KOPT-K1 (cell line): Measurements from ENCODE around the gene BCCIP.

ENCODE experiments used
- H3K27ac ChIP-seq: fragments of 200-600 bp; sonication (generic); 2 replicates; pipeline ENCODE4 v1.5.1; 2016; ENCODE audit warnings: antibody characterized with exemption, mild to moderate bottlenecking, low read depth, low read length; ENCODE audit not compliant: poor library complexity, severe bottlenecking
- H3K36me3 ChIP-seq: fragments of 200-600 bp; sonication (generic); 2 replicates; pipeline ENCODE4 v1.5.1; 2017; ENCODE audit warnings: antibody characterized with exemption, mild to moderate bottlenecking, low read length, moderate library complexity; ENCODE audit not compliant: insufficient read depth
- H3K9me3 ChIP-seq: fragments of 200-600 bp; sonication (generic); 2 replicates; pipeline ENCODE4 v1.5.1; 2017; ENCODE audit warnings: antibody characterized with exemption, low read length, mild to moderate bottlenecking; ENCODE audit not compliant: insufficient read depth, poor library complexity, severe bottlenecking

BCCIP gene

DNA sequence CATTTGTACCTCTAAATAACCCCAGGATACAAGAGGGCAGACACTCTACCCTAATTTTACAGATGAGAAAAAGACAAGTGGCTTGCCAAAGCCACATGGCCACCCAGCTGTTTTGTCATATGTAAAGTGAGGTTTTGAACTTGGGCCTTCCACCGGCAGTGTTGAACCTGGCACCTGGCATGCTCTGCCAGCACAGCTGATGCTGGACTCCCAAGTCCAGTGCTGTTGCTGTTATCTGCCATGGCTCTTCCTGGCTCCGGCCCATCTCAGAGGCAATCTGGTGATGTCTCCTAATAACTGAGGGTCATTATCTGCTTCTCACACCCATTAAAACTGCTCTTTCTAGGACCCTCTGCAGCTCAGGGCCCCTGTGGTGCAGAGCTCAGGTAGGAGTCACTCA lies 25.0 kb downstream of the BCCIP start:
- H3K27ac ChIP-seq: no peak overlapping the region
- peaks cover 46% of the 10 kb centered on the region for H3K36me3 ChIP-seq
- no peaks in the 10 kb centered on the region for H3K9me3 ChIP-seq

DNA sequence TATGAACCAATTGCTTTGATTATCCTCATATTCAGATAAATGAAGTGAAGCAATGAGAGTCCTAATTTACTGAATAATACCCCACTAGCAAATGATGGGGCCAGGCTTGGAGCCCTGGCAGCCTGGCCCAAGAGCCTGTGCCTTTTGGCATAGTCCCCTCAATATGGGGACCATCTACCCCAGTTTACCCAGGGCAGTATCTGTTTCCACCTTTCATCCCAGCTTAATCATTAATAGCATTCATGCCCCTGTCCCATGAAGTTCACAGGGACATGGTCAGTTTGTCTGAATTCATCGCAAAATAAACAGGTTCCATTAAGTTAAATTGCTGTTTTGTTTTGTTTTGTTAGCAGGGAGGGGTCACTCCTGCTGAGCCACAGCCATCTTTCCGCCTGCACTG lies 25.5 kb downstream of the BCCIP start:
- H3K9me3 ChIP-seq: no peaks in the 10 kb centered on the region
- no peak overlapping the region for H3K27ac ChIP-seq
- H3K36me3 ChIP-seq: peaks cover 42% of the 10 kb centered on the region

DNA sequence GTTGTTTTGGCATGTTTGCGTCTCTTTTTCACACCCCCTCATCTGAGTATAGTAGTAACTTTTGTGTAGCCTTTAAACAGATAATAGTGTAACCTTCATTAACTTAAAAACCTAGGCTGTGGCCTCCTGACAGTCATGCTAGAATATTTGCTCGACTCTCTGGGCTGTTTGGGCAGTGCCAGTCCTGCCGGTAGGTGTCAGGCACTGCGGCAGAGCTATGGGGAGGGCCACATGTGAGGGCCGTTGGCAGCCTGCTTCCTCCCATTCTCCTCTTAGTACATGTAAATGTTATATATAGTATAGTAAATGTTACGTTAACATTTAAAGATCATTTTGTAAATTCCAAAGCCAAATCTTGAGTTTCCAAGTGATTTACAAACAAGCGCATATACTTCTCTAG lies 26.1 kb downstream of the BCCIP start:
- H3K27ac ChIP-seq: no peak overlapping the region
- H3K9me3 ChIP-seq: no peaks in the 10 kb centered on the region
- peaks cover 36% of the 10 kb centered on the region for H3K36me3 ChIP-seq

DNA sequence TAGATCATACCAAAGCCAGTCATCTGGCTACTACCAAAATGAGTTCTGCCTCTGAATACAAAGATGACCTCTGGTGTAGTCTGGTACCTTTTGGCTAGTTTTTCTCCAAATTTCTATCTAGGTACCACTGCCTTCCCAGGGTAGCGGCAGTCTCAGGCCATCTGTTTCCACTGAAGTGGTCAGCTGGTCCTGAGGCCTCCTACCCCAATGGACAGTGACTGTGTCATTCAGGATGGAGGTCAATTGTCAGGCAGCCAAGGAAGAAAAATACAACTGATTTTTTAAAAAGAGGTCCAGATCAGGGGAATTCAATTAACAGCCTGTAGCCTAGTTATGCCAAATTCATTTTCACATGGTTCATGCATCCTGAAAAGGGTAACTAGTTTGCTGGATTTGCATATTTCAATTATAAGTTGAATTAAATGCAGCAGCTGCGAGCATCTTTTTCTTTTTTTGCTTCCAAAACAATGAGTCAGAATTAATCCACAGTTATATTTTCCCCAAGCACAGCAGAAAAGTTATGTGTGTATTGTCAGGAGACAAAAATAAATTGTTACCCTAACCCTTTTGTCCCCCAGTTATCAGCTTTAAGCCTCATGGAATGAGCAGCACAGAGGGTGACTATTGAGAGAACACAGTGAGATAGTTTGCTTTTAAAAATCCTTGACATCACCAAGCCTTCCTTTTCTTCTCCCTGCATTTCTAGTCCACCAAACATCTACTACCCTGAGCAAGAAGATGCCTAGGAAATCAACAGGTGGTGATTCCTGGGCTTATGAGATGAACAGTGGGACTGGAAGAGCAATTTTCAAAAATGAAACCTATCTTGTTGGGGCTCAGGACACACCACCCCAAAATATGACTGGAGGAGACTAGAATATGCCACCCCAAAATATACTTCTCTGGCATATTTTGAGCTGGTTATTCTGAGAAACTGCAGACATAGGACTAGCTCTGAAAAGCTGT lies 27.7 kb downstream of the BCCIP start:
- Histone ChIP-seq H3K27ac (no peak overlapping the region), H3K36me3 (peaks cover 20% of the 10 kb centered on the region), H3K9me3 (no peaks in the 10 kb centered on the region)

DNA sequence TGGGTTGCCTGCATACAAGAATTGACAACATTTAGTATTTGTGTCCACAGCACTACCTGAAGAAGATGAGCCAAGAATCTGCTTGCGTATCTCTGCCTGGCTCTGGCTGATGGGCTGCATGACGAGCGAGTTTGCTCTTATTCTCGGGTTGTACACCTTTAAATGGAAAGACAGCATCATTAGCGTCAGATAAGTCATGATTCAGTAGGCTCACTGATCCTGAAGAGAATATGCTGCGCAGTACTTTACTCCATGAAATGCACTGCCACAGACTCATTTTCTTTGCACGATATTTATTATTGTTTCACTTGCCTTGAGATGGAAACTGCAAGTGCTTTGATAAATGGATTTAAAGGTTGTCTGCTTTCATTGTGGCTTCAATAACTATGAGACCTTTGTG lies 29.1 kb downstream of the BCCIP start:
- peaks cover 12% of the 10 kb centered on the region for H3K36me3 ChIP-seq
- H3K27ac ChIP-seq: no peak overlapping the region
- H3K9me3 ChIP-seq: no peaks in the 10 kb centered on the region

DNA sequence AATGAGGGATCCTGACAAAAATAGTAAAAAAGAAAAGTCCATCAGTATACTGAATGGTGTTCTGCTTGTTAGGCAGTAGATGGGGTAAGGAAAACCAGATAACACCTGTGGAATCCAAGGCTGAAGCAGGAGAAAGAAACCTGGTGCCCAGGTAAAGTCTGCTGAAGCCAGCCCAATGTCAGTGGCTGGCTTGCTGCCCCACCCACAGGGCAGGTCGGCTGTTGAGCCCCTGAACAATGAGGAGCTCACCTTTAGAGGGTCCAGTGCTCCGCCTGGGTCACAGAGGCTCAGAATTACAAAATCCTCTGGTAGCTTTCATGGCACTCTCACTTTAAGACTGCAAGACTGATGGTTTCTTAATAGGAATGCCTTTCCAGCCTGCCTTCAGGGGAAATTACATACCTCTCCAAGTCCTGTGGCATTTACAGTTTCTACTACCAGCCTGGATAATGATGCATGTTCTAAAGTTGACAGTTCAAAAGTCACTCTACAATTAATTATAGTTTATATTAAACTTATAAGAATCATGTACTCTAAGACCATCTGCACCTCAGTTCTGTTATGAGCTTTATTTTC lies 33.9 kb downstream of the BCCIP start:
- Histone ChIP-seq H3K36me3 (peaks cover 8% of the 10 kb centered on the region; the same call in 1 of the 2 replicates), H3K9me3 (no peaks in the 10 kb centered on the region), H3K27ac (no peak overlapping the region)

DNA sequence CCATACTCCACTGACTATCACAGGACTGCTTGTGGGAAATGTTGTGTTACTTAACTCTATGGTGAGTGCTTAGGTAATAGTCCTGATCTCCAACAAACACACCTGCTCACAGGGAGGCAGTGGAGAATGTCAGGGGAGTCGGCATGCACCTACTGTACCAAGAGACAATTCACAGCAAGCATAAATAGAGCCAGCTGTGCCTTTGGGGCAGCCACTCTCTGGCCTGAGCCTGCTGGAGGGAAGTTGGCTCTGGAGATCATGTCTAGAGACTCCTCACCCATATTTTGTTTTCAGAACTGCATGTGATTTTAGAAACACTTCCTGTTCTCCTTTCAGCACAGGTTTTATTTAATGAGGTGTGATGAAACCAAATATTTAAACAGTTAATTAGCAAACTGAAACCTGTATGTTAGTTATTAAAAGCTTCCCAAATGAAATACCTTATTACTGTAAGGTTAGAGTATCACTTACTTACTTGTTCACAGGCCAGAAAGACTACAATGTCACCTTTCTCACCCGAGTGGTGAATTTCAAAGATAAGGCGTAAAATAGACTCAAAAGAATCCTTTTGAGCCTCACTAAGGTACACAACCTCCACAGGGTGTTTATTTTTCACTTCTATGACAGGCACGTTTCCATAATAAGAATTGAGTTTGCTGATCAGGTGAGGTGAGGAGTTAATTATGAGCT lies 35.9 kb downstream of the BCCIP start:
- Histone ChIP-seq H3K9me3 (no peaks in the 10 kb centered on the region), H3K36me3 (no peaks in the 10 kb centered on the region), H3K27ac (no peak overlapping the region)

DNA sequence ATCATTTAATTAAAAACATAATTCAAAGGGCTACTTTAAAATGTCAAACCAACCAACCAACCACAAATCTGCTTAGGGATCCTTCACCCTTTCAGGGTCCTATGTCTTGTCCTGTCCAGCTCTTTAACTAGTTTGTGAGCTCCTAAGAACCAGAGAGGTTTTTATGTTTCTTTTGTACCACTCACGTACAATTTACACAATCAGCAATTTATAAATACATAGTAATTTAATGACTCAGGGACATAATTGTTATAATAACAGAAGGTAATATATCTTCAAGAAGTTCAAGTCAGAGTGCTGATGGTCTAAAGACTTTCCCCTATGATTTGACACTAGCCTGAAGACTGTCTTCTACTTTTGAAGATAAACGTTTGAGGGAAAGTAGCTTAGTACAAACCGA lies 41.8 kb downstream of the BCCIP start:
- no peak overlapping the region for H3K27ac ChIP-seq
- H3K9me3 ChIP-seq: no peaks in the 10 kb centered on the region
- no peaks in the 10 kb centered on the region for H3K36me3 ChIP-seq

DNA sequence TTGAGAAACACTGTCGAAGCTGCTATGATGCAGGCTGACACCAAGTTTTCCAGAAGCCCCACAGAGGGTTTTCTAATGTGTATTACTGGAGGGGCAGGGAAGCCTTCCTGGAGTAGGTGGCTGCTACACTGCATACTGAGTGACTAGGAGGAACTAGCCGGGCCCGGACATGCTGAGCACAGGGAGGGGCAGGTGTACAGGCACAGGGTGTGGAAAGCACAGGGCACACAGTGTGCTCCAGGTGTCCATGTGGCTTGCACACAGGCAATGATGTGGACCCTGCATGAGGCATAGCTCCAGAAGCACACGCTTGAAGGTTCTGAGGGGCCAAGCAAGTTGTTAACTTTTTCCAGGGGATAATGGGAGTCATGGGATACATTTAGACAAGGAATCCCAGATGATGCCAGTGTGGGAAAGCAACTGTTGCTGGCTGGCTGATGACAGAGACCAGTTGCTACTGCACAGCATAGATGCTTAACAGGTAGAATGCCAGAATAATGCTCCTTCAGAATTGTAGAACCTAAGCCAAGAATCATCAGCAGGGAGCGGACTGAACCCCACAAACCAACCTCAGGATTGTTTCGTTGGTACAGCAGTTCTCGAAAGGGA lies 43.2 kb downstream of the BCCIP start:
- Histone ChIP-seq H3K27ac (no peak overlapping the region), H3K36me3 (no peaks in the 10 kb centered on the region), H3K9me3 (no peaks in the 10 kb centered on the region)

DNA sequence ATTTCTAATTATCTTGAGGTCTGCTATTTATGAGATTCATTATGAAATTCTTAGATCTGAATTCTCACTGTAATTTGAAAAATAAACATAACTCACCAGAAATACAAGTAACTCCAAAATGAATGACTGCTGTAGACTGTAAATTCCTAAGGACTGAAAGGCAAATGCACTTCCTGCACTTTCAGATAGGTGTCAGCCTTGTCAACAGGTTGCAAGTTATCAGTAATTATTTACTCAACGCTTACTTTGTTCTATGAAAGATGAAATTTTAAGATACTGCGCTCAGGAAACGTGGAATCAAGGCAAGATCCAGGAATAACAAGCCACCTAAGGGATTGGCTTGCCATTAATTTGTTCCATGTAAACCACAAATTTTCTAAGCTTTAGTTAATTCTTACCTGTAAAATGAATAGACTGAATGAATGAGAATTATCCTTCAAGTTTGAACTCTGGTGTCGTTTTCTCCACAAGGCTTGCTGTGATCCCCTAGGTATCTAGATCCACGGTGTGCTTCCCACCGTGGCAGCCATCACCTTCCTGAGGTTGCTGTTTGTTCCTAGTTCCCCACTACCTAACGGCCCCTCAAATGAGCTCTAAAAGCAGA lies 45.1 kb downstream of the BCCIP start:
- no peaks in the 10 kb centered on the region for H3K9me3 ChIP-seq
- no peak overlapping the region for H3K27ac ChIP-seq
- no peaks in the 10 kb centered on the region for H3K36me3 ChIP-seq

DNA sequence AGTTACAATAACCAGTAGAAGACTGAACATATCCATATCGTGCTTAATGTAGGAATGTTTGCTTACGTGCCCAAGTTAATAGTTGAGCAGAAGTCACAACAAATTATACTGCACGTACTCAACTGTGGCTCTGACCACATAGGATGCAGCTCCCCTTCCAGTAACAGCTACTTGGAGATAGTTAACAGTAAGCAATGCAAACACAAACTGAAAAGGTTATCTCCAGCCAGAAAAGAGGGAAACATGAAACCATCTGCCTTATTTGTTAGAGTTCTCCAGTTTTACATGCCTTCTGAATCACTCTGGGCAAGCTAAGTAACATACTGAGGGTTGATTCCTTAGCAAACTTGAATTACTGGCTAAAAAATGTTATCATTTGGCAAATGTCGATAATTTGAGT lies 48.0 kb downstream of the BCCIP start:
- Histone ChIP-seq H3K9me3 (peaks cover 9% of the 10 kb centered on the region), H3K27ac (no peak overlapping the region)

DNA sequence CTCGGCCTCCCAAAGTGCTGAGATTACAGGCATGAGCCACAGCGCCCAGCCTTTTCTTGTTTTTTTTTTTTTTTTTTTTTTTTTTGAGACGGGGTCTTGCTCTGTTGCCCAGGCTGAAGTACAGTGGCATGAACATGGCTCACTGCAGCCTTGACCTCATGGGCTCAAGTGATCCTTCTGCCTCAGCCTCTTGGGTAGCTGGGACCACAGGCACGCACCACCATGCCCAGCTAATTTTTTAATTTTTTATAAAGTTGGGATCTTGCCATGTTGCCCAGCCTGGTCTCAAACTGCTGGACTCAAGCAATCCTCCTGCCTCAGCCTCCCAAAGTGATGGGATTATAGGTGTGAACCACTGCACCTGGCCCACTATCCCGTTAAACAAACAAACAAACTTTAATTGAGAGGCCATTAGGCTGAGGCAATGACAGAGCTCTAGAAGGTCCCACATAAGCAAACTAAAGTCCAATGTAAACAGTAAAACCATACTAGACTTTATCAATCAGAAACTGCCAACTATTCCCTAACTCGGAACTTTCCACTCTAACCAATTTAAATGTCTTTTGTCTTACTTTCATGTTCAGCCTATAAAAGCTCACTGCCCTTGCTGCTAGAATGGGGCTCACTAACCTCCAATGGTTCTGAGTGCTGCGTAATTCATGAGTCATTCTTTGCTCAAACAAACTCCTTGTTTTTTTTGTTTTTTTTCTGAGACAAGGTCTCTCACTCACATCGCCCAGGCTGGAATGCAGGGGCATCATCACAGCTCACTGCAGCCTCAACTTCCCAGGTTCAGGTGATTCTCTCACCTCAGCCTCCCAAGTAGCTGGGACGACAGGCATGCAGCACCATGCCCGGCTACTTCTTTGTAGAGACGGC lies 55.9 kb downstream of the BCCIP start:
- Histone ChIP-seq H3K27ac (no peak overlapping the region), H3K36me3 (no peaks in the 10 kb centered on the region), H3K9me3 (peaks cover 15% of the 10 kb centered on the region)

More for the DNA sequence above, 48.0 kb downstream of the BCCIP start:
- H3K36me3 ChIP-seq: no peaks in the 10 kb centered on the region

DNA sequence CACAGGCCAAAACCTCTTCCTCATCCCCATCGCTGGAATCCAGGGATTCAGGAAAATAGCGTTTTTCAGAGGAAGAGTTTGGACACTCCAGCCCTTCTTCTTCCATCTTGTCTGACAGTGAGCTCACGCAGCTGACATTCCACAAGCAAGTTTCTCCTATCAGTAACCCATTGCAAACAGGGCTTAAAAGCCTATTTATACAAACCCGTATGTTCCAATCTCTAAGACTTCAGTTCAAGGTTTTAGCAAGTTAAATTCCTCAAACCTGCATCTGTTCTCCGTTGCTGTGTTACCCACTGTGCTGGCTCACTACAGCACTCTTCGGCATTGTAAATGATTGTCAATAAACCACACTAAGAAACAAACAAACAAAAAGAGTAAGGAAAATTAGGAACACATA lies 57.4 kb downstream of the BCCIP start:
- Histone ChIP-seq H3K9me3 (peaks cover 12% of the 10 kb centered on the region), H3K27ac (no peak overlapping the region), H3K36me3 (no peaks in the 10 kb centered on the region)

DNA sequence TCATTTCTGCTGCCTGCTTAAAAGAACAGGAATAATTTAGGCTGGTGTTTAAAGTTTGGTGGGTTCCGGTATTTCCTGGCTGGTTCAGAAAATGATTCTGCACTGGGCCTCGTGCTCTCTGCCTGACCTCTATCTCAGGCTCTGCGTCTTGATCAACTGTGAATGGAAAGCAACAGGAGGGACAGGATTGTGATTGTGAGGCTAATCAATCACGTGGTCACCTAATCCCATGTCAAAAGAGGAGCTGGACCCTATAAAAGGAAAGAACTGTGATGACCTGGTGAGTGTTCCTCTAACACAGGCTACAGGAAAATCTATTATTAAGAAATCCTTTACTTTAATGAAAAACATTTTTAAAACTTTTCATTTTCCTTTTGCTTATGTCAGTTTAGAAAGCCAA lies 57.8 kb downstream of the BCCIP start, which contains the start of gene DHX32:
DHX32 (minus strand) TSS at position 101 of the 400 bp plus-strand sequence. CDS start 468 bp downstream, outside the sequence.
- H3K9me3 ChIP-seq: peaks cover 7% of the 10 kb centered on the region
- H3K36me3 ChIP-seq: no peaks in the 10 kb centered on the region
- H3K27ac ChIP-seq: no peak within 1 kb of the TSS
